Activated CD4-positive, alpha-beta T cell treated with anti-CD3 and anti-CD28 coated beads, Interleukin-2, amount 50 U/mL, for 16 hours (primary cell): ENCODE results near the gene AMFR.
A peak's percentile ranks its signal among the peaks of the same experiment; 100 is the strongest.

ENCODE experiments used
- DNase-seq: peaks from one replicate; pipeline ENCODE4 v3.0.0-alpha.2; 2020

AMFR gene

GRCh38 chr16:56360117-56361008 lies 65.0 kb downstream of the AMFR start:
- no peak for DNase-seq

- DNase-seq = no peak
These were observed 67.5 kb downstream of the AMFR start for GRCh38 chr16:56357765-56358322.

- no peak for DNase-seq
These were observed 68.0 kb downstream of the AMFR start for GRCh38 chr16:56357241-56357764.

GRCh38 chr16:56356276-56357240 lies 68.8 kb downstream of the AMFR start:
- peak; percentile 69 for DNase-seq

DNA sequence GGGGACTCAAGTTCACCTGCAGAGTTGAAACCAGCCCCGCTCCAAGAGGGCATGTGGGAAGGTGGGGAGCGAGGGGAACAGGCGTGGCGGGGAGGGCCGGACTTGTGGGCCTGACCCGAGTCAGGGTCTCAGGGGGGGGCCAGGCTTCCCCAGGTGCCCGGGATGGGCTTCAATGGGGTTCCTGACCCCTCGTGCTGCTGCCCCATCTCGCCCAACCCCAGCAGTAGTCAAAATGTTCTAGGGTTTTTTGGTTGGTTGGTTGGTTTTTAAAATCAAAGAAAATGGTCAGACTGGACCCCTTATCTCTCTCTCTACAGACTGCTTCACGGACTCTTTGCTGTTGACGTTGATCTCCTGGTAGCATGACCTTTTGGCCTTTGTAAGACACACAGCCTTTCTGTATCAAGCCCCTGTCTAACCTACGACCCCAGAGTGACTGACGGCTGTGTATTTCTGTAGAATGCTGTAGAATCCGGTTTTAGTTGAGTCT lies 69.5 kb downstream of the AMFR start:
- no peak for DNase-seq

DNA sequence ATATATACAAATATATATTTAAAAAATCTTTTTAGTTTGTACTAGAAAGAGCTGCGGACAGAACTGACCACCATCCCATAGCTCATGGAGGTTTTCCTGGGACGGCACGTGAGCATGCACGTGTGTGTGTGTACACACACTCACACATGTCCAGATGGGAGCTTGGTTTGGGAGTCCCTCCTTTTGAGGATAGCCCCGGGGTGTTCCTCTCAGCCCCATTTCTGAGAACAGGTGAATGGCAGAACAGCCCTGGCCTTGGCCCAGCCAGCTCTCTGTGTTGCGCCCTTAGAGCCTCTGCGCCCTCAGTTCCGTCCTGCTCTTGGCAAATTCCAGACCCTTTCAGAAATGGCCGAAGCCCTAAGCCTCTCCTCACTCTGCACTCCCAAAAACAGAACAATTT lies 70.1 kb downstream of the AMFR start:
- no peak for DNase-seq

DNA sequence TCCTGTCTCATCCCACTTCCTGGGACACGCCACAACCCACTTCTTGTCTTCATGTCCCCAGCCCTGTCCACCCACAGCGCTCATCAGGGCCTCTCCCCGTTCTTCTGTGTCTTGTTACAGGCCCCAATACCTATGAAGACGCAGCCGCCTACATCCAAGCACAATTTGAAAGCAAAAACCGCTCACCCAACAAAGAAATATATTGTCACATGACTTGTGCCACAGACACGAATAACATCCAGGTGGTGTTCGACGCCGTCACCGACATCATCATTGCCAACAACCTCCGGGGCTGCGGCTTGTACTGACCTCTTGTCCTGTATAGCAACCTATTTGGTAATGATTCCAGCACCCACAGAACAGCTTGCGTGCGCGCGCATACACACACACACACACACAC lies 70.6 kb downstream of the AMFR start:
- no peak for DNase-seq

DNA sequence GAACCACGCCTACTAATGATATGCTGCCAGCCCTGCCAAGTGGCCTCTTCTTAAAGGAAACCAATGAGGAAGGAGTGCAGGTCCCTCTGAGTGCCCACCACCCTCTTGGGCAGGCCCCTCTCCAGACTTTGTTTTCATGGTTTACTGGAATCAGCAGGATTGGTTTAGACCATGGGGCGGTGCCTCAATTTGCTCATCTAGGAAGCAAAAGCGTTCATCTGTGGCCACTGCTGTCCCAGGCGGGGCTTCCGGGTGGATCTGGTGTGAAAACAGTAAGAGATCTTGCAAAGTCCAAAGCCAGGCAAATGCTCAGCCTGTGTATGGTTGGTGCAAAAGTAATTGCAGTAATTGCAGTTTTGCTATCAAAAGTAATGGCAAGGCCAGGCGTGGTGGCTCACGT lies 71.3 kb downstream of the AMFR start:
- no peak for DNase-seq

- no peak for DNase-seq
These were observed 72.1 kb downstream of the AMFR start for GRCh38 chr16:56353054-56353921.

DNA sequence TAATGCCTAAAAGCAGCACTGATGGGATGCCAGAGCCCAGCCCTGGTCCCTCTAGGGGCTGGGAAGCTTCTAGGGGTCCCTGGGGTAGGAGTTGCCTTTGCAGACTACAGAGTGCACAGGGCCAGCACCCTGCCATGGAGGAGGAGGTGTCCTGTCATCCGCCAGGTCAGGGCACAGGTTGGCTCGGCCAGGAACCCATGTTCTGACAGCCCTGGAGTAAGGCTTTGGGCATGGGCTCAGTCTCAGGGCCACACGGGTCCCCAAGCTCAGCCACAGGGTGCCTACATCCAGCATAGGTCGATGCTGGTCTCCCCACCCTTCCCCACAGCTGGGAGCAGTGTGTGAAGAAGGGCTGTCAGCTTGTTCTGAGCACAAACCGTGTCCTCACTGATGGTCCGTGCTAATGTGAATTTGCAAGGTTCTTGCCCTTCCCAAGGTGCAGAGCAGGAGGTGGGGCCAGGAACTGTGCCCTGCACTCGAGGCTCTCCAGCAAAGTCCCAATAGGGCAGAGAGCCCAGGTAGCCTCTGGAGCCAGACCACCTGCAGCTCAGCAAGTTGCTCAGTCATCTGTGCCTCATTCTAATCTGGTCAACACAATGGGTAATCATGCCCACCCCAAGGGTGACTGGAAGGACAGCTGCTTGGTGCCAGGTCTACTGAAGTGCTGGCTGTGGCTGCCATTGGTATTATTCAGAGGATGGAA lies 72.8 kb downstream of the AMFR start:
- DNase-seq = no peak

DNA sequence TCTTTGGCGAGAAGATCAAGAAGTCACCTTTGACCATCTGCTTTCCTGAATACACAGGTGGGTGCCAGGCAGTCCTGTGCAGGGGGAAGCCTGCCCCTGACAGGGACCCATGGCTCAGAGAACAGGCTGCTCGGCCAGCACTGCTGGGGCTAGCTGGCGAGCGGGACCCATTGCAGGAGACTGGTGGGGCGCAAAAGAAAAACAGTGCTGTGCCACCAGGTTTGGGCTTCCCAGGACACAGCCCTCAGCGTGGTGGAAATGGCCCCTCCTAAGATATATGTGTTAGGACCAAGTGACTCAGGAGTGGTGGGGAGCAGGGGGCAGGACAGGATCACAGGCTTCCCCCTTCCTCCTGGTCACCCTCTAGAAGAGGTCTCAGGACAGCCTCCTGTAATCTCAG lies 73.9 kb downstream of the AMFR start:
- no peak for DNase-seq

DNA sequence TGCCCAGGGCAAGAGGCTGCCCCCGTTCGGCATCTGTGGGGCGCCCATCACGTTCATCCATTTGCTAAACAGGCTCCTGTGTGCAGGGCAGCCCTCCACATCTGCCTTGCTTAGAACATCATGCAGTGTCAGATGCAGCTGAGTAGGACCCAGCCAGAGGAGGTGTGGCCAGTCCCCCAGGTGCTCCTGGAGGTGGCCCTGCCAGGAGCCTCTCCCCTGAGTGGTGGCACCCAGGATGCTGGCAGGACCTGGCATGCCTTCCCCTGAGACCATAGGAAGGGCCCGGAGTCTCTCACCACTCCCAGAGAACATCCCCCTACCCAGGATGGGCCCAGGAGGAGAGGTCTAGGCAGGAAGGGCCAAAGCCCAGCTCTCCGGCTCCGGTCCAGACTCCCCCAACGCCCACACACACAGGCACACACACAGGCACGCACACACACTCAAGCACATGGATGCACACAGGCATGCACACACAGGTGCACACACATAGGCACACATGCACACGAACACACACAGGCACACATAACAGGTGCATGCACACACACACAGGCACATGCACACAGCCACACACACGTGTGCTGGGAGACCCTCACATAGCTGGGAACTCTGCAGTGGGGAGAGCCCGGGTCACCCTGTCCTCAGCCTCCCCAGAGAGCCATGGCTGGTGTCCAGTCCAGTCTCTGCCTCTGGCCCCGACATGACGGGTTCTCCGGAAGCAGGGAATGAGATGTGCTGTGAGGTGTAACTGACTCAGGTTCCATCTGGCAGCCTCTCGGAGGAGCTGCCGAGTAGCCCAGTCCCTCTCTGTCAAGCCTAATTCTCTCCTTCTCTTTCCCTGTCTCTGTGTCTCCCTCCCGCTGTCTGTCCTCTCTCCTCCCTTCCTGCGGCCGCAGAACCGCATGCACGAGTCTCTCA lies 74.6 kb downstream of the AMFR start:
- DNase-seq = no peak

- DNase-seq = no peak
These were observed 75.6 kb downstream of the AMFR start for GRCh38 chr16:56349711-56350161.

DNA sequence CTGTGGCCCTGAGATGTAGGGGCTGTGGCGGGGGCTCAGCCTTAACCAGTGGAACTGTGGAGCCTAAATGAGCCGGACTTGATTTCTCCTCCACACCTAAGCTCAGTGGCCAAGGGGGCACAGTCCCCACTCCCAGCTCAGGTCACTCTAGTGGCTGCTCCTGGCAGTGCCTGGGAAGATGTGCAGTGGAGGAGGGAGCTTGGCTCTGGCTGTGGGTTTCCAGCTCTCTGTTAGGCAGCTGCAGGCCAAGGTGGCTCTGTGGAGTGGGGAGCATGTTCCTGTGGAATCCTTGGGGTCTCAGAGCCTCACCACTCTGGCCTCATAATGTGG lies 76.3 kb downstream of the AMFR start:
- DNase-seq = no peak

DNA sequence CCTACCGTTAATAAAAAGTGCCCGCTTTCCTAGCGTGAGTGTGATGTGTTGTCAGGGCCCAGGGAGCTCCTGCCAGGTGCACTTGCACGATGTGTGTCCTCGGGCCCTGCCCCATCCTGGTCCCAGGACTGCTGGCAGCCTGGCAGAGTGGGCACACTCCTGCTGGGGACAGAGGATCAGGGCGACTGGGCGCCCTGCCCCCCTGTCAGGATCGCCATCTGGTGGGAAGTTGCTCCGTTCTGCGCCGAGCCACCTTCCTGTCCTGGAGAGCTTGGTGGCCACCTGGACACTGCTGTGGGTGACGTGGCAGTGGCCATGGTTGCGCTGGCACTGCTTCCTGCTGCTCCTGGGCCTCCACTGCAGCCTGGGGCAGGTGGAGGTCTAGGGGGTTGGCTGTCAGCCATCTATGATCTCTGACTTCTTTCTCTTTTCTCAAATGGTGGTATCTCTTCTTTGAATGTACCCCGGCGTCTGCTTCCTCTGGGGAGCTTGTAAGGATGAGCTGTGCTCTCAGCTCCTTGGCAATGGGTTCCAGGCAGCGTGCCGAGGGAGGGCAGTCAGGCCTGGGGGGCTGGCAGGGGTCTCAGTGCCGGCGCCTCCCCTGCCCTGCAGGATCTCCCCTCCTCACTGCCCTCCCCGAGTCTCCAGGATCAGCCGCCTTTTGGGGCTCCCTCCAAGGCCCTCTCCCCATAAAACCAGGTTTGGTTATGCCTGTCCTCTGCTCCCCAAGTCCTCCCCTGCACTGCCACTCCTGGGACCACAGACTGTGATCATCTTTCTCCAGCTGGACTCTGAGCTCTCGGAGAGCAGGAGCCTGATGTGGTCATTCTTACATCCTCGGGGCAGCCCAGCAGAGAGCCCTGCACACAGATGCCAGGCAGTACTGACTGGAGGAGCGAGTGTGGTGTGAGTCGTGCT lies 76.9 kb downstream of the AMFR start:
- DNase-seq = no peak

GRCh38 chr16:56347670-56348069 lies 77.7 kb downstream of the AMFR start:
- DNase-seq = no peak

DNA sequence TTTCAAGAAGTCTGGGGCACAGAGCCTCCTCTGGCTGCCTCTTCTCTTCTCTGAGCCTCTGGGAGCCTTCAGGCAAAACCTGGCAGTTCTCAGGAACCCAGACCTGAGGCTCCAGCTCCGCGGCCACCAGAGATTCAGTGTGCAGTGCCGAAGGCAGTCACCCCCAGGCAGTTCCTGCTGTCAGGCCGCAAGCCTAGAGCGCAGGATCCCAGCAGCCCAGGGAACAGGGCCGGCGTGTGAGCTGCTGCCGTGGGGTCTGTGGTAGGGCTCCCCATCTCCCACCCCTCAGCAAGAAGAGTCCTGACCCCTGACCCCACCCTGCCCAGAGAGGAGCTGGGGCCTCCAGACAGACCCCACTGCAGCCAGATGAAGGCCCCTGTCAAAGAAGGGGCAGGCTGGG lies 78.2 kb downstream of the AMFR start:
- DNase-seq = no peak

DNA sequence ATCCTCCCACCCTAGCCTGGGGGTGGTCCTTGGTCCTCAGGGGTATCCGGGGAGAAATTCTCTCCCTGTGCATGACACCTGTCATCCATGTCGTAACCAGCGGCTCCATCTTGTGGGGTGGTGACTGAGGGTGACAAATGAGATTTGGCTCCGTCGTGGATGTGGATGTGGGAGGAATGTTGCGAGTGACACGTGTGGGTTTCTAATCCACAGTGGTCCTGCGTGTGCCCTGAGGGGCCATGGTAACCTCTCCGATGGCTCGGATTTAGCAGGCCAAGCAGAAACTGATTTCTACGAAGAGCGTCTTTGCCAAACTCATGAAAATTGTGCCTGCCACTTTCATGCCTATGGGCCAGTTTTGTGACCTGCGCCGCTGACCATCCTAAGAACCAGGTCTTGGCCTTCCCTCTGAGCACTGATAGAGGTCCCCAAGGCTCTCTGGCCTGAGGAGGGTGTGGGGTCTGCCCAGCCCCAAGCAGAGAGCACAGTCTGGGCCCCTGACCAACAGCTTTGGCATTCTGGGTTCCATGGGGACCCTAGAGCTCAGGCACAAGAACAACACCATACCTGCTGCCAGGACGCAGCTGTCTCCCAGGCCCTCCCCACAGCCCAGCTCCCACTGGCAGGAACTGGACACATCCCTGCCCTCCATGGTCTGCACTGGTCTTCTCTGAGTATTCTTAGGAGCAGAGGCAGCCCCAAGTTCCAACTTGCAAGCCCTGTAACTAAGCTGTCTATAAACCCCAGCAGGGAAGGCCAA lies 79.0 kb downstream of the AMFR start:
- no peak for DNase-seq
